ENCODE data around the gene PTTG2. TPM values are rescaled to one million over a fixed set of nuclear protein-coding genes. Genes with fewer than 3 reads are reported as not detected.

Gene PTTG2
- total and polyA plus RNA-seq, 2 of the 4 experiments (the other 2 are of a cell fraction), result not detected

DNA sequence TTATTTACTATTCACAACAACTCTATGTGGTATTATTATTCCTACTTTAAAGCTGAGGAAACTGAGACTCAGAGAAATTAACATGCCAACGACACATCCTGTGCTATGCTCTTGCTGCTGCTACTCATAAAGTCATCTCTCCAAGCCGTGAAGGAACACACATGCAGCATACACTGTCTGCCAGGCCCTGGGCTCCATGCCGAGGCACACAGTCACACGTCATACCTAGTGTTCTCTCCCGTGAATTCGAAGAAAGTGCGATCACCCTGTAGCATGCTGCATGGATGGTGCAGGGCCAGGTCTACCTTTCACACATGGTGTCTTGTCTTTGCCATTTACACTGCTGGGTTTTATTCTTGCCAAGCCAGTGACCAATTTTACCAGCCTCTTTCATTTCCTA is 35.3 kb upstream of the PTTG2 start:
- Histone ChIP-seq H3K4ac (ENCODE audit: low read depth, low read length) (no peak overlapping the region), H3K9me3 (ENCODE audit: control insufficient read depth, insufficient read depth, low read length) (no peaks in the 10 kb centered on the region), H4K8ac (ENCODE audit: low read depth in 2 of 2, low read length in 2 of 2) (no peak overlapping the region), H3K4me3 (ENCODE audit: insufficient read depth, low read depth, low read length) (no peak overlapping the region), H2BK20ac (ENCODE audit: low read depth, low read length) (no peak overlapping the region), H3K4me2 (ENCODE audit: low read depth, low read length) (no peak overlapping the region), H4K5ac (ENCODE audit: low read depth, low read length) (no peak overlapping the region), H3K23ac (ENCODE audit: low read depth, low read length) (no peak overlapping the region), H3K9me1 (ENCODE audit: insufficient read depth, low read length) (no peaks in the 10 kb centered on the region), H3K36me3 (ENCODE audit: control insufficient read depth, insufficient read depth, low read length) (no peaks in the 10 kb centered on the region), H2AK5ac (ENCODE audit: low read depth, low read length) (no peak overlapping the region), H3K27ac (ENCODE audit: insufficient read depth, low read length) (no peak overlapping the region), H3K14ac (replicated peaks; ENCODE audit: low read depth, low read length) (no peak overlapping the region), H3K18ac (ENCODE audit: low read depth, low read length) (no peak overlapping the region), H2AK9ac (replicated peaks; ENCODE audit: low read depth, low read length, poor library complexity) (peak overlapping the region; percentile 52), H2BK15ac (ENCODE audit: low read depth, low read length) (no peak overlapping the region), H2BK120ac (ENCODE audit: low read depth, low read length) (no peak overlapping the region), H4K20me1 (ENCODE audit: insufficient read depth, low read length) (no peaks in the 10 kb centered on the region), H4K91ac (ENCODE audit: insufficient read depth, low read depth, low read length) (no peak overlapping the region), H3K56ac (ENCODE audit: extremely low read depth, insufficient read depth, low read length) (no peak overlapping the region), H2AFZ (replicated peaks; ENCODE audit: low read length, poor library complexity) (no peak overlapping the region), H3K27me3 (ENCODE audit: control insufficient read depth, insufficient read depth, low read length) (peaks cover 32% of the 10 kb centered on the region), H3K9ac (ENCODE audit: low read depth, low read length) (no peak overlapping the region), H2BK5ac (ENCODE audit: low read depth, low read length, poor library complexity, severe bottlenecking) (no peak overlapping the region), H3K4me1 (ENCODE audit: control insufficient read depth, insufficient read depth, low read length) (no peaks in the 10 kb centered on the region), H3K79me1 (ENCODE audit: low read depth in 1 of 2, low read length in 2 of 2) (no peaks in the 10 kb centered on the region)
- dilution Hi-C loops (cut with HindIII; ENCODE audit: low sequenced_read_pairs, unreplicated experiment), result no loop called here
- no peak for ATAC-seq (ENCODE audit: low read depth)
- ChIA-PET POLR2A (ENCODE audit: unreplicated experiment) (no interaction called here), CTCF (no interaction called here)
- no peak for TF ChIP-seq CHD1 (IDR thresholded peaks at IDR 0.05; ENCODE audit: low read depth, low read length)
- no peak for TF ChIP-seq USF2 (IDR thresholded peaks at IDR 0.05; ENCODE audit: low read depth, low read length)
- no peak for TF ChIP-seq CEBPB (IDR thresholded peaks at IDR 0.05; ENCODE audit: low read depth, low read length)
- TF ChIP-seq FOS (IDR thresholded peaks at IDR 0.05; ENCODE audit: low read depth, low read length), result no peak
- TF ChIP-seq, protein P1, sequence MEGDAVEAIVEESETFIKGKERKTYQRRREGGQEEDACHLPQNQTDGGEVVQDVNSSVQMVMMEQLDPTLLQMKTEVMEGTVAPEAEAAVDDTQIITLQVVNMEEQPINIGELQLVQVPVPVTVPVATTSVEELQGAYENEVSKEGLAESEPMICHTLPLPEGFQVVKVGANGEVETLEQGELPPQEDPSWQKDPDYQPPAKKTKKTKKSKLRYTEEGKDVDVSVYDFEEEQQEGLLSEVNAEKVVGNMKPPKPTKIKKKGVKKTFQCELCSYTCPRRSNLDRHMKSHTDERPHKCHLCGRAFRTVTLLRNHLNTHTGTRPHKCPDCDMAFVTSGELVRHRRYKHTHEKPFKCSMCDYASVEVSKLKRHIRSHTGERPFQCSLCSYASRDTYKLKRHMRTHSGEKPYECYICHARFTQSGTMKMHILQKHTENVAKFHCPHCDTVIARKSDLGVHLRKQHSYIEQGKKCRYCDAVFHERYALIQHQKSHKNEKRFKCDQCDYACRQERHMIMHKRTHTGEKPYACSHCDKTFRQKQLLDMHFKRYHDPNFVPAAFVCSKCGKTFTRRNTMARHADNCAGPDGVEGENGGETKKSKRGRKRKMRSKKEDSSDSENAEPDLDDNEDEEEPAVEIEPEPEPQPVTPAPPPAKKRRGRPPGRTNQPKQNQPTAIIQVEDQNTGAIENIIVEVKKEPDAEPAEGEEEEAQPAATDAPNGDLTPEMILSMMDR (conservative IDR thresholded peaks at IDR 0.05; ENCODE audit: low read depth, low read length), result no peak
- TF ChIP-seq MXI1 (IDR thresholded peaks at IDR 0.05; ENCODE audit: borderline replicate concordance, low read depth, low read length), result no peak
- TF ChIP-seq BHLHE40 (IDR thresholded peaks at IDR 0.05; ENCODE audit: low read depth, low read length), result no peak
- TF ChIP-seq MAZ (IDR thresholded peaks at IDR 0.05; ENCODE audit: borderline replicate concordance, low read depth, low read length), result no peak
- no peak for TF ChIP-seq RCOR1 (IDR thresholded peaks at IDR 0.05; ENCODE audit: insufficient replicate concordance, low read length)
- no peak for TF ChIP-seq NFE2L2 (IDR thresholded peaks at IDR 0.05; ENCODE audit: low read depth, low read length)
- no peak for TF ChIP-seq RAD21 (IDR thresholded peaks at IDR 0.05; ENCODE audit: low read length)
- TF ChIP-seq MAFK (IDR thresholded peaks at IDR 0.05; ENCODE audit: low read depth, low read length), result no peak
- TF ChIP-seq, protein P2, sequence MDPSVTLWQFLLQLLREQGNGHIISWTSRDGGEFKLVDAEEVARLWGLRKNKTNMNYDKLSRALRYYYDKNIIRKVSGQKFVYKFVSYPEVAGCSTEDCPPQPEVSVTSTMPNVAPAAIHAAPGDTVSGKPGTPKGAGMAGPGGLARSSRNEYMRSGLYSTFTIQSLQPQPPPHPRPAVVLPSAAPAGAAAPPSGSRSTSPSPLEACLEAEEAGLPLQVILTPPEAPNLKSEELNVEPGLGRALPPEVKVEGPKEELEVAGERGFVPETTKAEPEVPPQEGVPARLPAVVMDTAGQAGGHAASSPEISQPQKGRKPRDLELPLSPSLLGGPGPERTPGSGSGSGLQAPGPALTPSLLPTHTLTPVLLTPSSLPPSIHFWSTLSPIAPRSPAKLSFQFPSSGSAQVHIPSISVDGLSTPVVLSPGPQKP (IDR thresholded peaks at IDR 0.05; ENCODE audit: borderline replicate concordance, low read depth, low read length), result no peak
- in situ Hi-C loops (cut with MboI; ENCODE audit: low sequenced_read_pairs), result no loop called here
- no TSS peak for BruUV-seq (replicated peaks)
- intact Hi-C loops (cut with micrococcal nuclease), result no loop called here
- no peak for DNase-seq
- WGBS, 2 experiments (ENCODE audit: extremely low coverage in 2 of 2, insufficient read length in 1 of 2), result 100% methylated on average over 1 of the region's 7 CpGs; no CpG with 5 or more reads in 1 of the 2 experiments
